Measurements from ENCODE around the gene SHPK.
"Not testable (repeated sequence)": the region's sequence is repeated elsewhere in the genome, so short reads cannot be mapped to it uniquely, and the experiment has no call there.

Gene SHPK

GRCh38 chr17:3585826-3586225, 50.2 kb downstream of the SHPK start:
- no peak for DNase-seq

DNA sequence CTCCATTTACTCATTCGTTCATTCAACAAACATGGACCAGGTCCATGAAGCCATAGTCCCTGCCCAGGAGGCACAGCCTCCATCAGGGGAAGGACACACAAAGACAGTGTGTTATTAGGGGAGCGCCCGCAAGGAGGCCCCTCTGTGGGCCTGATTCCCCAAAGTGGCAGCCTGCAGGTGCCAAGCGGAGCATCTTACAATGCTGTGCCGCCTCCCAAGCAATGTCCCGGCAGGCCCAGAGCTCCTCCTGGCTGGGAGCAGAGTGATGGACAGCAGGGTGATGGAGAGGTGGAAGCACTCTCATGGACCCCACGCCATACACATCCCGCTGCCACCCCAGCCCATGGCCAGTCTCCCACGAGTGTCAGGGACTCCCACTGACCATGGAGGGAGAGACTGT, 52.6 kb downstream of the SHPK start:
- no peak for DNase-seq

DNA sequence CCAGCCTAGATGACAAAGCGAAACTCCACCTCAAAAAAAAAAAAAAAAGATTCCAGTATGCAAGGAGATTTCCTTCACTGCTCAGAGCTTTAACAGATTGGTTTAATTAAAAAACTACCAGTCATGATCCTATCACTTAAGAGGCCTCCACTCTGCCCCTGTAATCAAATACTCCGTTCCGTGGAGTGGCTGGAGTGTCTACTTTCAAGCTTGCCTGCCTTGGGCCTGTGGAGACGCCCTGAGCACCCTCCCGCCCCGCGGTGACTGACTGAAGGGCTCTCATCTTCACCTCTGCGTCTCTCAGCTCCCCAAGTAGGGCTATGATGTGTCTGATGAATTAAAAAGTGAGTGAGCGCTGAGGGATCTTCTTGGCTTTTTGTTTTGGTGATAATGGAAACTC, 53.1 kb downstream of the SHPK start:
- no peak for DNase-seq

DNA sequence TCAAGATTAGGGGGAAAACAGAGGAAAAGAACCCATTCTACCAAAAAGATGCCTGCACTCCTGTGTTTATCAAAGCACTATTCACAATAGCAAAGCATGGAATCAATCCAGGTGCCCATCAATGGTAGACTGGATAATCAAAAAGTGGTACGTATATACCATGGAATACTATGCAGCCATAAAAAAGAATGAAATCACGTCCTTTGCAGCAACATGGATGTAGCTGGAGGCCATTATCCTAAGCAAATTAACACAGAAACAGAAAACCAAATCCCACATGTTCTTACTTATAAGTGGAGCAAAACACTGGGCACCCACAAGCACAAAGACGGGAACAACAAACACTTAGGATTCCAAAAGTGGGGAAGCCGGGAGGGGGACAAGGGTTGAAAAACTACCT, 57.4 kb downstream of the SHPK start:
- not testable (repeated sequence) for DNase-seq

DNA sequence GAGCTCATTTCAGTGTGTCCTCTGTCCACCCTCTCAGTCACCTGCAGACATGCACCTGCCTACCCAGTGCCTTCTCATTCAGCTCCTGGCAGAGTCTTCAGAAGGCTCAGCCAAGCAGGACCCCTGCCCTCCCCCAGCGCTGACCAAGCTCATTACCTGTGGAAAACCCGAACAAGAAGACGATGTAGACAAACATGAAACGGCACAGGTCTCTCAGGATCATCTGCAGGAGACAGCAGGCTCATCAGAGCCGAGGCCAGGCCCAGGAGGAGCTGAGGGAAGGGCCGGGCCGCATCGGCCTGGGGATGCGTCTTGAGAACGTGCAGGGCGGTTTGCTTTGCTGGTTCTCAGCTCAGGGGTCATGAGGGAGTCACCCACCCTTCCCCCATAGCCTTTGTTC, 59.1 kb downstream of the SHPK start:
- no peak for DNase-seq

DNA sequence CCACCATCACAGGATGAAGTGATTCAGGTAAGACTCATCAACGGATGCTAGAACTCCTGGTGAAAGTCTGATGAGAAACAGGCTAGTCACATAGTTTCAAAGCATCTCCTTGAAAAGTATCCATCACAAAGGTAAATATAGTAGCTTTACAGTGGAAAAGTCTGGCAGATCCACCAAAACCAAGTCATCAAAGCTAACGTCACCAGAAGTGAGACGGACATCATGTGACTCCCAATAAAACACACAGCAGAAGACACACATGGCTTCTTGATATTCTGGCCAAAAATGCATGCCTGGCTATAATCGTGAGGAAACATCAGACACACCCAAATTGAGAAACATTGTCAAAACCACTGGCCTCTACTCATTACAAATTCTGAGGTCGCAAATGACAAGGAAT, 60.5 kb downstream of the SHPK start:
- no peak for DNase-seq

DNA sequence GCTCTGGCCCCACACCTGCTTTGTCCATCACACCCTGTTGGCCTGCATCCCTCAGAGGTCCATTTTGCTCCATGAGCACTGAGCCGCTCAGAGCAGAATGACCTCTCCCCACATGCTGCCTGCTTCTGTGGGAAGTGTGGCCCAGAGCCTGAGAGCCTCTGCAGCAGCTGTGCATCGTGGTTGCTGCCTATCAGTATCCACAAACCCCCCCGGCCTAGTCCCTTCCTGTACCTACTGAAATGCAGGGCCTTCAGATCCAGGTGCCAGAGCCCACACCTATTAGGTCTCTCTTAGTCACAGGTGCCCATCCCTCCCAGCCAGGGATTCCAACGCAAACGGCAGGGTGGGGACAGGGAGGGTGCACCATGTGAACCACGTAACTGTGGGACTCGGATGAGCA, 61.8 kb downstream of the SHPK start:
- no peak for DNase-seq

- no peak for DNase-seq
Measured at GRCh38 chr17:3573246-3574100, 62.6 kb downstream of the SHPK start.

DNA sequence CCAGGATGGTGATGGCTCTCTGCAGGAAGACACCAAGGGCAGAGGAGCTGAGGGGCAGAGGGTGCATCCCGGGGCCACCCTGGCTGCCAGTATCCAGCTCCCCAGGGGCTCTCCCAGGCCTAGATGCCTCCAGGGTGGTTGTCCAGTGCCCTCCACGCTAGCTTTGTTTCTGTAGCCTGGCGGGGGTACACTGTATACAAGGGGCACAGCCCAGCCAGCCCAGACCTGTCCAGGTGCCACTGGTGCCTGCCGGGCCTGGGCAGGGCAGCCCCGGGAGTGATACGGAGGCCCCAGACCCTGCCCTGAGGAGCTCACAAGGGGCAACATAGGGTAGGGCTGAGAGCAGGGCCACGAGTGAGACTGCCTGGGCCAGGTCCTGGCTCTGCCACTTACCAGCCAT, 63.8 kb downstream of the SHPK start:
- no peak for DNase-seq

GRCh38 chr17:3571043-3571900, 64.8 kb downstream of the SHPK start:
- DNase-seq = no peak

GRCh38 chr17:3569534-3570137, 66.4 kb downstream of the SHPK start:
- no peak for DNase-seq

DNA sequence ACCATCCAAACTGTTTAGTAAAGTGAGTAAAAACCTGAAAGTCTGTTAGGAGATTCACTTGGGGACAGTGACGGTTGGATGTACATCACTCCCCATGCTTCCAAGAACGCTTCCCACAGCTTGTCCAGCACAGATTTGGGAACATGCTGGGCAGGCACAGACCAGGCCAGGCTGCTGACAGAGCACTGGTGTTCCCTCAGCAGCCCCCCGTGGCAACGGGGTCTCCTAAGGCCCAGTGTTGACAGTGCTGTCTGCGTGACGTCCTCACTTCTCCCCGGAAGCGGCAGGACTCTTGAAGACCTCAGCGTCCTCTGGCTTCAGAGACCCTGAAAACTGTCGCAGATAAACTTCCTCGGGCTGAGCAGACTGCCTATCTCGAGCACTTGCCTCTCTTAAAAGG, 69.5 kb downstream of the SHPK start:
- DNase-seq = no peak

GRCh38 chr17:3565143-3565542, 70.9 kb downstream of the SHPK start:
- no peak for DNase-seq

DNA sequence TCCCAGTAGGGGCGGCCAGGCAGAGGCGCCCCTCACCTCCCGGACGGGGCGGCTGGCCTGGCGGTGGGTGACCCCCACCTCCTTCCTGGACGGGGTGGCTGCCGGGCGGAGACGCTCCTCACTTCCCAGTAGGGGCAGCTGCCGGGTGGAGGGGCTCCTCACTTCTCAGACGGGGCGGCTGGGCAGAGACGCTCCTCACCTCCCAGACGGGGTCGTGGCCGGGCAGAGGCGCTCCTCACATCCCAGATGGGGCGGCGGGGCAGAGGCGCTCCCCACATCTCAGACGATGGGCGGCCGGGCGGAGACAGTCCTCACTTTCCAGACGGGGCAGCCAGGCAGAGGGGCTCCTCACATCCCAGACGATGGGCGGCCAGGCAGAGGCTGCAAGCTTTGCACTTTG, 71.8 kb downstream of the SHPK start:
- not testable (repeated sequence) for DNase-seq

GRCh38 chr17:3559270-3559645, 76.8 kb downstream of the SHPK start:
- no peak for DNase-seq

GRCh38 chr17:3558603-3559269, 77.3 kb downstream of the SHPK start:
- peak; percentile 0 for DNase-seq
